ENCODE measurements around the gene PUM2.

DNA sequence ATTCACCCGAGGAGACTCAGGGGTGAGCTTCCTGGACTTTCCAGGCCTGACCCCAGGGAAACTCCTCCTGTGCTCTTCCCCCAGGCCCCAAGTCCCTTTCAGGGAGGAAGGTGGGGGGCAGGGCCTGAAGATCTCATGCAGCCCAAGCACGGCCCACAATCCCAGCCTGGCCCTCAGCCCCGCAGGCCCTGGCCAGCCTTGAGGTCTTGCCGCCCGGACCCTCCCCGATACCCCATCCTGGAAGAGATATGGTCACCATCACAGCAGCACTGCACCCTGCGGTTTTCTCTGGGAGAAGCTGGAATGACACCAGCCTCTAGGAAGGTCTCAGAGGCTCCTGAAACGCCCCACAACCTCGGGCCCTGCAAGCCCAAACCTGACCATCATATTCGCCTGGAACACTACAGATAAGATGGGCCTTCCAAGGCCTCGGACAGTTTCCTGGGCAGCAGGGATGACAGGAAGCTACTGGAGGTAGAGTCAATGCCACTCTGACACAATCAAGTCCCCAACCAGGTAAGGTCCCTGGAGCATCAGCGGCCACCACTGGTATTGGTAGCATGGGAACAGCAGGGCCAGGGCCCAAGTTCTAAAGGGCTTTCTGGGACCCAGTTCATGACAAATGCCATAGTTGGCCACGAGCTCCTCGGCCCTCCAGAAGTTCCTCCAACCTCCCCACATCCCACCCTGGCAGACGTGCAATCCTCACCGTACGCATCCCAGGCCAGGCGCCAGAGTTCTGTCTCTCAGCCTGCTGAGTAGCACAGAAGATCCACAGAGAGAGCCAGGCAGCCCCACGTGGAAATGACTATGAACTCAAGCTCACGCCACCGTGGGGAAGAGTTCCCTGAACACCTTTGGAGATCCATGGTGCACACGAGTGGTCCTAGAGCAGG is 134.3 kb downstream of the PUM2 start:
- TF ChIP-seq, protein P1, sequence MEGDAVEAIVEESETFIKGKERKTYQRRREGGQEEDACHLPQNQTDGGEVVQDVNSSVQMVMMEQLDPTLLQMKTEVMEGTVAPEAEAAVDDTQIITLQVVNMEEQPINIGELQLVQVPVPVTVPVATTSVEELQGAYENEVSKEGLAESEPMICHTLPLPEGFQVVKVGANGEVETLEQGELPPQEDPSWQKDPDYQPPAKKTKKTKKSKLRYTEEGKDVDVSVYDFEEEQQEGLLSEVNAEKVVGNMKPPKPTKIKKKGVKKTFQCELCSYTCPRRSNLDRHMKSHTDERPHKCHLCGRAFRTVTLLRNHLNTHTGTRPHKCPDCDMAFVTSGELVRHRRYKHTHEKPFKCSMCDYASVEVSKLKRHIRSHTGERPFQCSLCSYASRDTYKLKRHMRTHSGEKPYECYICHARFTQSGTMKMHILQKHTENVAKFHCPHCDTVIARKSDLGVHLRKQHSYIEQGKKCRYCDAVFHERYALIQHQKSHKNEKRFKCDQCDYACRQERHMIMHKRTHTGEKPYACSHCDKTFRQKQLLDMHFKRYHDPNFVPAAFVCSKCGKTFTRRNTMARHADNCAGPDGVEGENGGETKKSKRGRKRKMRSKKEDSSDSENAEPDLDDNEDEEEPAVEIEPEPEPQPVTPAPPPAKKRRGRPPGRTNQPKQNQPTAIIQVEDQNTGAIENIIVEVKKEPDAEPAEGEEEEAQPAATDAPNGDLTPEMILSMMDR (IDR thresholded peaks at IDR 0.05): no peak
- no peak for TF ChIP-seq POLR2A (IDR thresholded peaks at IDR 0.05)
